ENCODE results near the gene PRR29.

DNA sequence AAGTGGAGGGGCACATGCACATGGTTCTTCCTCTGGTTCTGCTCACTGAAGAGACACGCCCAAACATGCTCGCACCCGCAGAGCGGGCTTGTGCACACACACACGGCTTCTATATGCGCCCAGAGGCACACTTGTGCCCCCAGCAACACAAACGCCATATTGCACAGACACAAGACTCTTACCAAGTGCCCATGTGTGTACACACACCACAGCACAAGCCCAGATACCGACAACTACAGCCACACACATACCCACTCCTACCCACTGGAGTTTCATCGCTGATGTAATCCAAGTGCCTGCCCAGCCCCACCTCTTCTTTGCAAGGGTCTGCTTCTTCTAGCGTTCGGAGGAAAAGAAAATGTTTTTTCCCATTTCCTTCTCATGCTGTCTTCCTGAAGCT, 6.5 kb upstream of the PRR29 start:
- TF ChIP-seq, protein P1, sequence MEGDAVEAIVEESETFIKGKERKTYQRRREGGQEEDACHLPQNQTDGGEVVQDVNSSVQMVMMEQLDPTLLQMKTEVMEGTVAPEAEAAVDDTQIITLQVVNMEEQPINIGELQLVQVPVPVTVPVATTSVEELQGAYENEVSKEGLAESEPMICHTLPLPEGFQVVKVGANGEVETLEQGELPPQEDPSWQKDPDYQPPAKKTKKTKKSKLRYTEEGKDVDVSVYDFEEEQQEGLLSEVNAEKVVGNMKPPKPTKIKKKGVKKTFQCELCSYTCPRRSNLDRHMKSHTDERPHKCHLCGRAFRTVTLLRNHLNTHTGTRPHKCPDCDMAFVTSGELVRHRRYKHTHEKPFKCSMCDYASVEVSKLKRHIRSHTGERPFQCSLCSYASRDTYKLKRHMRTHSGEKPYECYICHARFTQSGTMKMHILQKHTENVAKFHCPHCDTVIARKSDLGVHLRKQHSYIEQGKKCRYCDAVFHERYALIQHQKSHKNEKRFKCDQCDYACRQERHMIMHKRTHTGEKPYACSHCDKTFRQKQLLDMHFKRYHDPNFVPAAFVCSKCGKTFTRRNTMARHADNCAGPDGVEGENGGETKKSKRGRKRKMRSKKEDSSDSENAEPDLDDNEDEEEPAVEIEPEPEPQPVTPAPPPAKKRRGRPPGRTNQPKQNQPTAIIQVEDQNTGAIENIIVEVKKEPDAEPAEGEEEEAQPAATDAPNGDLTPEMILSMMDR (IDR thresholded peaks at IDR 0.05), result no peak
- TF ChIP-seq POLR2AphosphoS5 (IDR thresholded peaks at IDR 0.05), result no peak

Measured in prostate gland (tissue), 2 donors.